Activated naive CD4-positive, alpha-beta T cell treated with anti-CD3 and anti-CD28 coated beads, Interleukin-2, amount 50 U/mL, for 16 hours (primary cell): ENCODE data around the gene RB1.
"Not testable (repeated sequence)": the region's sequence is repeated elsewhere in the genome, so short reads cannot be mapped to it uniquely, and the experiment has no call there.

Experiments used
- DNase-seq: peaks from one replicate; pipeline ENCODE4 v3.0.0-alpha.2; 2020

The RB1 gene

GRCh38 chr13:48411841-48412531 is 108.4 kb downstream of the RB1 start:
- DNase-seq, result peak; percentile 20

GRCh38 chr13:48412881-48413351 is 109.4 kb downstream of the RB1 start, which contains the start of gene LPAR6:
LPAR6 (minus strand) TSS chr13:48413113; CDS start chr13:48412423, 690 bp downstream.
- DNase-seq, result no peak

- no peak for DNase-seq
Observed at GRCh38 chr13:48414501-48414900, 111.0 kb downstream of the RB1 start.

- DNase-seq, result no peak
Observed at GRCh38 chr13:48415516-48415915, 112.0 kb downstream of the RB1 start.

GRCh38 chr13:48422003-48422402 is 118.5 kb downstream of the RB1 start:
- DNase-seq, result not testable (repeated sequence)

GRCh38 chr13:48424212-48424611 is 120.7 kb downstream of the RB1 start:
- DNase-seq, result no peak

- DNase-seq, result no peak
Observed at GRCh38 chr13:48426052-48426451, 122.5 kb downstream of the RB1 start.

GRCh38 chr13:48426755-48427298 is 123.3 kb downstream of the RB1 start:
- not testable (repeated sequence) for DNase-seq

GRCh38 chr13:48429036-48429435 is 125.5 kb downstream of the RB1 start:
- no peak for DNase-seq

- no peak for DNase-seq
Observed at GRCh38 chr13:48429886-48430285, 126.3 kb downstream of the RB1 start.

GRCh38 chr13:48431431-48431830 is 127.9 kb downstream of the RB1 start:
- no peak for DNase-seq

- DNase-seq, result no peak
Observed at GRCh38 chr13:48431987-48432615, 128.6 kb downstream of the RB1 start.

GRCh38 chr13:48434200-48434599 is 130.6 kb downstream of the RB1 start:
- no peak for DNase-seq

GRCh38 chr13:48436661-48437288 is 133.2 kb downstream of the RB1 start:
- DNase-seq, result no peak

GRCh38 chr13:48437371-48437770 is 133.8 kb downstream of the RB1 start:
- DNase-seq, result no peak

GRCh38 chr13:48443442-48444208 is 140.1 kb downstream of the RB1 start:
- no peak for DNase-seq

GRCh38 chr13:48446464-48446863 is 142.9 kb downstream of the RB1 start:
- no peak for DNase-seq

- no peak for DNase-seq
Observed at GRCh38 chr13:48448285-48448958, 144.9 kb downstream of the RB1 start.

- DNase-seq, result no peak
Observed at GRCh38 chr13:48448959-48449614, 145.5 kb downstream of the RB1 start.

GRCh38 chr13:48449656-48450055 is 146.1 kb downstream of the RB1 start:
- no peak for DNase-seq

- DNase-seq, result not testable (repeated sequence)
Observed at GRCh38 chr13:48451196-48451595, 147.6 kb downstream of the RB1 start.

- DNase-seq, result no peak
Observed at GRCh38 chr13:48456546-48456945, 153.0 kb downstream of the RB1 start.
